Stimulated activated CD8-positive, alpha-beta memory T cell treated with anti-CD3 and anti-CD28 coated beads, Interleukin-12 subunit alpha, Interleukin-12 subunit beta, amount 100 ng/mL, for 24 hours (primary cell): Measurements from ENCODE around the gene SMPD4.
"Not testable (repeated sequence)": the region's sequence is repeated elsewhere in the genome, so short reads cannot be mapped to it uniquely, and the experiment has no call there.

ENCODE experiments used
- DNase-seq: peaks from one replicate; pipeline ENCODE4 v3.0.0-alpha.2; 2020; ENCODE audit errors: extremely low read depth

Gene SMPD4, protein sequence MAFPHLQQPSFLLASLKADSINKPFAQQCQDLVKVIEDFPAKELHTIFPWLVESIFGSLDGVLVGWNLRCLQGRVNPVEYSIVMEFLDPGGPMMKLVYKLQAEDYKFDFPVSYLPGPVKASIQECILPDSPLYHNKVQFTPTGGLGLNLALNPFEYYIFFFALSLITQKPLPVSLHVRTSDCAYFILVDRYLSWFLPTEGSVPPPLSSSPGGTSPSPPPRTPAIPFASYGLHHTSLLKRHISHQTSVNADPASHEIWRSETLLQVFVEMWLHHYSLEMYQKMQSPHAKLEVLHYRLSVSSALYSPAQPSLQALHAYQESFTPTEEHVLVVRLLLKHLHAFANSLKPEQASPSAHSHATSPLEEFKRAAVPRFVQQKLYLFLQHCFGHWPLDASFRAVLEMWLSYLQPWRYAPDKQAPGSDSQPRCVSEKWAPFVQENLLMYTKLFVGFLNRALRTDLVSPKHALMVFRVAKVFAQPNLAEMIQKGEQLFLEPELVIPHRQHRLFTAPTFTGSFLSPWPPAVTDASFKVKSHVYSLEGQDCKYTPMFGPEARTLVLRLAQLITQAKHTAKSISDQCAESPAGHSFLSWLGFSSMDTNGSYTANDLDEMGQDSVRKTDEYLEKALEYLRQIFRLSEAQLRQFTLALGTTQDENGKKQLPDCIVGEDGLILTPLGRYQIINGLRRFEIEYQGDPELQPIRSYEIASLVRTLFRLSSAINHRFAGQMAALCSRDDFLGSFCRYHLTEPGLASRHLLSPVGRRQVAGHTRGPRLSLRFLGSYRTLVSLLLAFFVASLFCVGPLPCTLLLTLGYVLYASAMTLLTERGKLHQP

DNA sequence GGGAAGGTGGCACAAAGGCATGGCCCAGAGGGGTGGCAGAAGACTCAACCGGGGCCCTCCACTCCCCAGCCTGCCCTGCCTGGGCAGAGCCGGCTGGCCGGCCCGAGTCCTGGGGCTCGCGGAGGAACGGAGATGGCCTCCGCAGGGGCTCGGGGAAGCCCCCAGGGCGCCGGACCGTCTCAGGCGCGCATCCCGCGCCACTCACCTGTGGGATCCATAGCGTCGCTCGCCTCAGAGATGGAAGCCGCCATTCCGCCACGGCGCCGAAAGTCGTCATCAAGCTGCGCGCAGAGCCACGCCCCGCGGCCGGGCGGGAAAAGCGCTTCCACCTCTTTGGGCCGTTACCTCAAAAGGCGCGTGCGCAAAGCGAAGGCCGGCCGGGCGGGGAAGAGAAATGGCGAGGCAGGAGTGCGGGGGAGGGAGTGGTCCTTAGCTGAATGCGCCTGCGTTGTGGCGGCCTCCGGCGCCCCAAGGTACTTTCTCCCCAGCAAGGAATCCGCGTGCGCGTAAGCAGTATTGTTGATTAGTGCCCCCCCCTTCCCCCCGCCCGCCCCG is at the start of gene SMPD4:
Gene SMPD4, minus strand, starts transcription at position 278 of the 555 bp plus-strand sequence. CDS start 5,010 bp downstream, outside the sequence.
- peak; percentile 94 for DNase-seq

DNA sequence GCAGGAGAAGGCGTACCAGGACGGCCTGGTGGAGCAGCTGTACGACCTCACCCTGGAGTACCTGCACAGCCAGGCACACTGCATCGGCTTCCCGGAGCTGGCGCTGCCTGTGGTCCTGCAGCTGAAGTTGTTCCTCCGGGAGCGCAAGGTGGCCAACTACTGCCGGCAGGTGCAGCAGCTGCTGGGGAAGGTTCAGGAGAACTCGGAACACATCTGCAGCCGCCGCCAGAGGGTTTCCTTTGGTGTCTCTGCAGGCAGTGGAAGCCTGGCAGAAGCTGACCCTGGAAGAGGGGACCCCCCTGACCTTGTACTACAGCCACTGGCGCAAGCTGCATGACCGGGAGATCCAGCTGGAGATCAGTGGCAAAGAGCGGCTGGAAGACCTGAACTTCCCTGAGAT is 49.5 kb upstream of the SMPD4 start:
- DNase-seq, result not testable (repeated sequence)

DNA sequence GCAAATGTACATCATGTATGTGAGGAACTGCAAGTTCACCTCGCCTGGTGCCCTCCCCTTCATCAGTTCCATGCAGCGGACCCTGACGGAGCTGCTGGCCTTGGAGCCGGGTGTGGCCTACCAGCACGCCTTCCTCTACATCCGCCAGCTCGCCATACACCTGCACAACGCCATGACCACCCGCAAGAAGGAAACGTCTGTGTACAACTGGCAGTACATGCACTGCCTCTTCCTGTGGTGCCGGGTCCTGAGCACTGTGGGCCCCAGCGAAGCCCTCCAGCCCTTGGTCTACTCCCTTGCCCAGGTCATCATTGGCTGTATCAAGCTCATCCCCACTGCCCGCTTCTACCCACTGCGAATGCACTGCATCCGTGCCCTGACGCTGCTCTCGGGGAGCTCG is 49.0 kb upstream of the SMPD4 start:
- DNase-seq, result not testable (repeated sequence)

DNA sequence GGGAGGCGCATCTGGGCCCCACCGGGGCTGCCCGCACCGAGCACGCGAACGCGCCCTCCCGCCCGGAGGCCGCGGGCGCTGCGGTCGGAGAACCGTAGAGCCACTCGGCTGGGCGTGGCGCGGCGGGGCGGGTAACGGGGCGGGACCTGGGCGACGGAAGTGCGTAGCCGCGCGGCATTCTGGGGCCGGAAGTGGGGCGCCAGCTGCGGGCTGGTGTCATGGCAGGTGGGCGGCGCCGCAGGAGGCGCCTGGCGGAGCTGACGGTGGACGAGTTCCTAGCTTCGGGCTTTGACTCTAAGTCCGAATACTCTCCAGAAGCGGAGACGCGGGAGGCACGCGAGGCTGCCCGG is 47.7 kb upstream of the SMPD4 start:
- DNase-seq, result not testable (repeated sequence)

DNA sequence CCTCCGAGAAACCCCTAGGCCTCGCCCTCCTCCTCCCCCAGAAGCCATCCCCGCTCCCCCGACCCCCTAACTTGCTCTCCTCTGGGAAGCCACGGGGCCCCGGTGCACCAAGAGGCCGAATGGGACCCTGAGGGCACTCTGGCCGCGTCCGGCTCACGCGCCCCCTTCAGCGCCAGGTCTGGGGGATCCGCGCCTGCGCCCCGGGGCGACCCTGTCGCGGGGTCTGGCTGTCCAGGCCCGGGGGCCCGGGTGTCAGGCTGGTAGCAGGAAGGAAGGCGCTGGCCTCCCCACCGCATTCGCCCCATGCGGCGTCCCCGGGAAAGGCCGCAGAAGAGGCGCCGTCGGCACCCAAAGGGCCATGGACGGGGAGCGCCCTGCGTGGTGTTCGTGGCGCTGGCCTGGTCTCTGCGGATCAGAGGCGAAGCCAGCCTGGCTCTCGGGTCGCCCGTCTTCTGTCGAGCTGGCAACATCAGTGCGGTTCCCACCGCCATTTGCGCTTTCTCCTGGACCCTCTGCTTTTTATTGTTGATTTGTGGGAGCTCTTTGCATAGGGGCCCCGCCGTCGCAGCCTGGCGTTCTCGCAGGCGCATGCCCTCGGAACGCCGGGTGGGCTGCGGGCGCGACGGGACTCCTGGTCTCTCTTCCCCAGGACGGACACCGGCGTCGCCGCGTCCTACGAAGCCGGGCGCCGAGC is 47.2 kb upstream of the SMPD4 start:
- not testable (repeated sequence) for DNase-seq

DNA sequence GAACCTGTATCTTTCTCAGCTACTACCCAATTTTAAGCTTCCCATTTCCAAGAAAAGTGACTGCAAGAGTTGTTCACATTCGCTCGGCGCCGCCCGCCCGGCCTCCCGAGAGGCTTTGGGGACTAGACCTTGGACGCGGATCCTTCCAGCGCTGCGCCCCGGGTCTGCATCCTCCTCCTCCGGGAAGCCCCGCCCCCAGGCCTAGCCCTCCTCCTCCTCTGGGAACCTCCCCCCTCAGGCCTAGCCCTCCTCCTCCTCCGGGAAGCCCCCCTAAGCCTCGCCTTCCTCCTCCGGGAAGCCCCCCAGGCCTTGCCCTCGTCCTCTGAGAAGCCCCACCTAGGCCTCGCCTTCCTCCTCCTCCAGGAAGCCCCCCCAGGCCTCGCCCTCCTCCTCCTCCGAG is 46.6 kb upstream of the SMPD4 start:
- not testable (repeated sequence) for DNase-seq

DNA sequence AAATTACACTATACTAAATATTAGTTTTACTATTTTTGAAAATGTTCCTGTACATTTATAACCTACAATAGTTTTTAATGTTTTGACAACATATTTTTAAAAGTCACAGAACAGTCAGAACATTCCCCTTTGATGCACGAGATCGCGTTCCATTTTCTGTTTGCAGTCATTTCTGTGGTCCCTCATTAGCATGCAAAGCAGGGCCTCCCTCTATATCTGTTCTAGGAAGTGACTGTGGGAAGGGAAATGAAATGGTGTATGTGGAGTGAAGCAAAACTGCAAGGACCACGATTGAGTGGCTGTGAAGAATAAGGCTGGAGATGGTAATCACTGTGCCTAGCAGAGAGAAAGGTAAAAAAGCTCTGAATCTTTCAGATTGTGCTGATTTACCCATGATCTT is 41.1 kb upstream of the SMPD4 start:
- not testable (repeated sequence) for DNase-seq

DNA sequence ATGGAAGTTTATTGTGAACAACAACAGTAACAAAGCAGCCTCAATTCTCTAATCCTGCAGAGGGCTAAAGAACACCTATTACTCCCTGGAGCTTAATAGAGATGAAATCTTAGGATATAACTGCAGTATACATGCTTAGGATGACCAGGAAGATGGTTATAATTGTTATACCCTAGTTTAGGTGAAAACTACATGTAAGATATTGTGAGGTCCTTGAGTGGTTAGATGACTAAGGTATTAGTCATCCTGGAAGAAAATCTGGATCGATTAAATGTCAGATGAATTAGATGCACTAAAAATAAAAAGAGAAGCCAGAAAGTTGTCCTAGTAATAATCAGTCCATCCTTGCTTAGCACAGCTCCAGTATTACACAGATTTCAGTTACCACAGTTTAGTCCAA is 39.1 kb upstream of the SMPD4 start:
- DNase-seq, result not testable (repeated sequence)

DNA sequence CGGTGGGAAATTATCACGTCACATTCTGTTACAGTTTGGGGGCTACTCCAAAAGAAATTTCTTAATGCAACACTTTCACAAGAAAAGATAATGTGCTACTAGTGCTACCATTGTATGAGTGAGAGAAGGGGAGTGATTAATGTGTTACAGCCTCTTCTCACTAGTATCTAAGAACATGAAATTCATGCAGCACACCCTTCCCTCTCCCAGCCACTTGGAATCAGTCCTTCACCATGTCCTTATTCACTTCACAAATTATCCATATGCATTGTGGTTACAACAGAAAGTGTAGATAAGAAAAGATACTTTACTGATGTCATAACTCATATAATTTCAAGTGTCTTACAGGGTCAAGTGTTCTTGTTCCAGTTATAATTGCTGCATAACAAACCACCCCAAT is 37.7 kb upstream of the SMPD4 start:
- DNase-seq, result not testable (repeated sequence)

DNA sequence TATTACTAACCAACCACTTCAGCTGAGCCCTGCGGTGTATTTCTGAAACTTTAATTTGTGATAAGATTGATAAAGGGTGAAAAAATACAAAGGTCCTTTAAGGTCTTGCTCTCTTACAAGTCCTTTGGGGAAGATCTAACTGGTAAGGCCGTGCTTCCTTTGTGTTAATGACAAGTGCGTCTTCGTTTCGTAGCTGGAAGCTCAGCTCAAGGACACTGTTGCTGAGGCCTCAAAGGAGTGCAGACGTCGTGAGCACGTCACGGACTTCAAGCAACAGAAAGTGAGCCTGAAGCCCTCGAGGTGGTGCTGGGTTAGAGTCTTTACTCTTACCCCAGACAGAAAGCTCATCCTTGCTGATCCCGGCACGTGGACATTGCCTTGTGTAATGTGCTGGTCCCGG is 25.6 kb upstream of the SMPD4 start:
- not testable (repeated sequence) for DNase-seq

DNA sequence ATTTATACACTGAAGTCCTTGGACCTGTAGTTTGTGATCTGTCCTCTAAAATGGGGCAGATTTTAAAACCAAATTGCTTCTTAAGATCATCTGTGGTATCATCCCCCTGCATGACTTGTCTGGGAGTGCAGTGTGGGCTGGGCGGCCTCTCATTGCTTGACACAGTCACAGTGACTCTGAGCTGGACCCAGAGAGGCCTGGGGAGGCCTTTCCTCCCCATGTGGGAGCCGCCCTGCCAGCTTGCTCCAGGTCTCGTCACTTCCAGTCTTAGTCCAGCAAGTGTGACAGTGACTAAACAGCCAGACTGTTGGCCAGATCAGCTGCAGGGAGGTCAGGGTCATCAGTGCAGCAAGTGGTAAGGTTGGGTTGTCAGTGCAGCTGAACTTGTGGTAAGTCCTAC is 21.7 kb upstream of the SMPD4 start:
- not testable (repeated sequence) for DNase-seq

DNA sequence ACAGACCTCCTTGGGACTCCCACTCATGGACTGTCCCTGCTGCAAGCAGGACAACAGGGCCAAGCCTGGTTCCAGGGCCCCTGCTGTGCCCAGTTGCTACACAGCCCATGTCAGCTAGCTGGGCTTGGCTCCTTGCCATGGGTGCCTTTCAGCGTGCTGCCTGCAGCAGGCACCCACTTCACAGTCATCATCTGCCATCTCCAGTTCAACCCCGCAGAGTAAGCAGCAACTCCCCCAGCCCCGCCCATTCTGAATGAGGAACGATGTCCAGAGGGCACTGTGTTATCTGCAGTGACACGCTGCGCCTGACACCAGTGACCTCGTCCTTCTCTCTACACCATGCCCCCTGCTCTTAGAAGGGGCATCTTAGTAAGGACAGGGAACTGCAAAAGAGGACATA is 21.1 kb upstream of the SMPD4 start:
- DNase-seq, result not testable (repeated sequence)

DNA sequence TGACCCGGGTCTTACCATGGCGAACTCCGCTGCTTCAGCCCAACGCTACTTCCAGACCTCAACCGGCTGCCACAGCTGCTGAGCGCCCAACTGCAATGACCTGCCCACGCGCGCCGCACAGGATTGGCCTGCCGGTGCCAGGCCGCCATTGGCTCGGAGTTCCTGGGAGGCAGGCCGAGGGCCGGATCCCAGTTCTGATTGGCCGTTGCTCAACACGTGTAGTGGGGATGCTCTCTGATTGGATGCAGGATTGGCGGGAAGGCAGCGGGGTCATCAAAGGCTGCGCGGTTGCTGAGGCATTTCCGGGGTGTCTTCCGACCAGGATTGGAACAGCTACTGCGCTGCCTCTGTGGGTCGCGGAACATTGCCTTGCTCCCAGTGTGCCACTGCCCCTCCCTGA is 16.9 kb upstream of the SMPD4 start, which contains the start of gene TUBA3E:
Gene TUBA3E, minus strand, starts transcription at position 97 of the 400 bp plus-strand sequence. Its CDS starts 79 bp downstream, at position 18.
- no peak for DNase-seq

DNA sequence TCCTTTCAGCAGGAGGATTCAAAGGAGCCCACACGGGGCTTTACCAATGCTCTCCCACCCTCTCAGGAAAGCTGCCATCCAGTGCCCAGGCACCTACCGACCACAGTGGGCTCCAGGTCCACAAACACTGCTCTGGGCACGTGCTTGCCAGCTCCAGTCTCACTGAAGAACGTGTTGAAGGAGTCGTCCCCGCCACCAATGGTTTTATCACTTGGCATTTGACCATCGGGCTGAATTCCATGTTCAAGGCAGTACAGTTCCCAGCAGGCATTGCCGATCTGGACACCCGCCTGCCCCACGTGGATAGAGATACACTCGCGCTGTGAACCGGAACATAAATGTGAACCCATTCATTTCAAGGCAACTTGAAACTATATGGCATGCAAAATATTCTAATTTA is 14.7 kb upstream of the SMPD4 start:
- not testable (repeated sequence) for DNase-seq

DNA sequence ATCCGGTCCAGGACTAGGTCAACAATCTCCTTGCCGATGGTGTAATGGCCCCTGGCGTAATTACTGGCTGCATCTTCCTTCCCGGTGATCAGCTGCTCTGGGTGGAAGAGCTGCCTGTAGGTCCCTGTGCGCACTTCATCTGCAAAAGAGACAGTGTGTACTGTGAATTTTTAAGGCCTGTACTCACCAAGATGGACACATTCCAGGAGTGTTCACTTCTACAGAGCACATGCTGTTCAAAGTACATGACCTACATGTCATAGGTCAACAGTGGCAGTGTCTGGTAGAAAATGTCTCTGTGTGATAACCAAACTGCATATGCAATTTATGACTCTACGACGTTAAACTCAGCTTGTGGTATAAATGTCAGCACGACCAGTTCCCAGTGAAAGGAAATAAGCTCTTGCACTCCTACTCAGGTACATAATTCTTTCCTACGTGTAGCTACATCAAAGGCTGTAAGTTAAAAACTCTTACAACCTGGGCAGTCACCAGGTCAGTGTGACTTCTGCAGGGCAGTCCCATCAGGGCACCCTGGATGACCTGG is 13.8 kb upstream of the SMPD4 start:
- not testable (repeated sequence) for DNase-seq

DNA sequence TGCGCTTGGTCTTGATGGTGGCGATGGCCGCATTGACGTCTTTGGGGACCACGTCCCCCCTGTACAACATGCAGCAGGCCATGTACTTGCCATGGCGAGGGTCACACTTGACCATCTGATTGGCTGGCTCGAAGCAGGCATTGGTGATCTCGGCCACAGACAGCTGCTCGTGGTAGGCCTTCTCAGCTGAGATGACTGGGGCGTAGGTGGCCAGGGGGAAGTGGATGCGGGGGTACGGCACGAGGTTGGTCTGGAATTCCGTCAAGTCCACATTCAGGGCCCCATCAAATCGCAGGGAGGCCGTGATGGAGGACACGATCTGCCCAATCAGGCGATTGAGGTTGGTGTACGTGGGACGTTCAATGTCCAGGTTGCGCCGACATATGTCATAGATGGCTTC is 12.4 kb upstream of the SMPD4 start:
- DNase-seq, result not testable (repeated sequence)

DNA sequence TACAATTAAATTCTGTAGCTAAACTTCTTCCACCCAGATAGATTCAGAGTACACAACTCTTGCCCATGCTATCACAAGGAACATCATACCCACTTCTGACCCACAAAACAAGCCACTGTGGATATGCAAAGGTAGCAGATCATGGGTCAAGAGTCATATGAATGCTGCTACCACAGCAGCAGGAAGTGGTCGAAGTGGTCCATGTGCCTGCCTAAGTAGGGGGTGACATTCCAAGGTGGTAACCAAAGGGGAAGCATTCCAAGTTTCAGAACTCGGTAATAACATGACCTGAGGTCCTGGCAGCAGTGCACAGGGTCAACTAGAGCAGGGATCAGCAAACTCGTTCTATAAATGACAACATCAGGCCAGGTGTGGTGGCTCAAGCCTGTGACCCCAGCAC is 11.0 kb upstream of the SMPD4 start:
- not testable (repeated sequence) for DNase-seq

DNA sequence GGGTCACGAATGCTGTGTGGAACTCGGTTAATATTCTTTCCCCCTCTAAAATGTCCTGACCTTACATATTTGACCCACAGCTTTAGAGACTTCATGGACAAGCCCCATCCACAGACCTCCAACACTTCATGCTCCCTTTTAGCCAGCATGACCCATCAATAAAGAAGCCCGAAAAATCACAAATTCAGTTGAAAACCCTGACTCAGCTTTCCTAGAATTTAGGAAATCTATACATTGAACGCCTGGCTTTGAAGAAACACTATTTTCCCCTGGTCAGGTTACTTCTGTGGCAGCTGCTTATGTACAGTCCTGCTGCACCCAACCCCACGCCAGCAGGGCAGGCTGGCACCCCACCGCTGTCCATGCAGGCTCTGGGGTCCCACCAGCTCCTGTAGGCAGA is 9.9 kb upstream of the SMPD4 start:
- not testable (repeated sequence) for DNase-seq

DNA sequence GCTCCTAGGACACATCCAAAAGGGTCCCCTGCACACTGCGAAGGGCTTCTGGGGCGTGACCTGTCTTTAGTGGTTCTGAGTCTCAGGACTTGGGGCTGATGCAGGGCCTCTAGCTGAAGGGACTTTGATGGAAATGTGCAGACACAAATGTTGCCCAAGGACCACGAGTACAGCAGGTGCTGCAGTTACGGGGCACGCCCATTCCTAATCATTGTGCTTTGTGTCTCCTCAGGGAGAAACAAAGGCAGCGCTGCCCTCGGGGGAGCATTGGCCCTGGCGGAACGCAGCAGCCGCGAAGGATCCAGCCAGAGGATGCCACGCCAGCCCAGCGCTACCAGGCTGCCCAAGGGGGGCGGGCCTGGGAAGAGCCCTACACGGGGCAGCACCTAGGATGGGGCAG is 8.8 kb upstream of the SMPD4 start:
- no peak for DNase-seq

DNA sequence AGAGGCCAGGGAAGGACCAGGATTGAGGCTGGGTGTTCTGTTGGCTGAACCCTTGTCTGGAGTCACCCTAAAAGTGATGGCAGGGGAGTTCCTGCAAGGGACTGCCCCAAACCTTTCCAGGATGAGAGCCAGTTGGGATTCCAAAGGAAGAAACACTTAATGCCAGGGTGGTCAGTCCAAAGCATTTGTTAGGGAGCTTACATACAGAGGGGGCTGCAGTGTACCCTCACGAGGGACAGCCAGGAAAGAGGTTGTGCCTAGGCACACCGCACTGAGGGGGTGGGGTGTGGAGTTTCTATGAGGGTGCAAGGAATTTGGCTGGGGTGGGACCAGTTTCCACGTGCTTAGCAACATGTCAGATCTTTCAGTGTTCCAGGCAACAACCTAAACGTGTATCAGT is 7.6 kb upstream of the SMPD4 start:
- not testable (repeated sequence) for DNase-seq
